Progenitor cell of endocrine pancreas (in vitro differentiated cells): ENCODE data around the gene C2orf72. TPM values are rescaled to one million over a fixed set of nuclear protein-coding genes. Genes with fewer than 3 reads are reported as not detected.

ENCODE experiments used
- DNase-seq: peaks from one replicate; pipeline ENCODE4 v3.0.0; 2021; ENCODE audit warnings: low spot score; ENCODE audit not compliant: unreplicated experiment
- H3K27ac Mint-ChIP-seq: 2 replicates; pipeline ENCODE4 v1.8.0; 2021; ENCODE audit warnings: mild to moderate bottlenecking, moderate library complexity, mixed read lengths
- H3K27me3 Mint-ChIP-seq: 2 replicates; pipeline ENCODE4 v1.8.0; 2021; ENCODE audit warnings: mixed read lengths
- H3K36me3 Mint-ChIP-seq: 2 replicates; pipeline ENCODE4 v1.8.0; 2022; ENCODE audit warnings: mixed read lengths; ENCODE audit not compliant: insufficient read depth
- H3K4me1 Mint-ChIP-seq: 2 replicates; pipeline ENCODE4 v1.8.0; 2021; ENCODE audit warnings: low read depth, mixed read lengths
- H3K4me3 Mint-ChIP-seq: 2 replicates; pipeline ENCODE4 v1.8.0; 2021; ENCODE audit warnings: low read depth, mild to moderate bottlenecking, moderate library complexity, mixed read lengths
- H3K9me3 Mint-ChIP-seq: 2 replicates; pipeline ENCODE4 v1.8.0; 2021; ENCODE audit warnings: low read depth, mixed read lengths
- CTCF ChIP-seq: fragments of 200-600 bp; sonication (generic); IDR thresholded peaks from one replicate; pipeline ENCODE4 v1.5.0; 2021; ENCODE audit warnings: antibody characterized with exemption, mild to moderate bottlenecking; ENCODE audit not compliant: unreplicated experiment
- total RNA-seq: library from RNA; stranded (reverse); gene quantifications from 2 replicates; pipeline ENCODE4 v1.2.1, GENCODE V29; 2021

Gene C2orf72
- total RNA-seq, 1 donor from 2014 or later: 11.1 TPM

DNA sequence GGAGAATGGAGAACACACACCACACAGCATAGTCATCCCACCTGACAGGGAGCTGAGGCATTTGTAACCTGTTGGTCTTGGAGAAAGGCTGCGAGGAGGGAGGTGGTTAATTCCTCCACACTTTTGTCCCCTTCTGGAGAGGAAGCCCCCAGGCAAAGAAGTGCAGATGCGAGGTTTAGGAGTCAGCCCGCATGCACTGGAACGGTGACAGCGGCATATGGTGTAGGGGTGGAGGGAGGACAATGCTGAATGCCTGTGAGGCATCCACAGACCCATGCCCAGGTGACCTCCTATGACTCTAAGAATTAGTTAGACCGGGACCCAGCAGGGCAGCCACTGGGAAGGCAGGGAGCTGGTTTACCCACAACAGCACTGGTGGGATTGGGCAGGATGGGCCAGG, 29.2 kb upstream of the C2orf72 start:
- peaks cover 11% of the 10 kb centered on the region for H3K27me3 Mint-ChIP-seq
- no peak overlapping the region for H3K27ac Mint-ChIP-seq
- no peak overlapping the region for H3K4me3 Mint-ChIP-seq
- TF ChIP-seq CTCF: no peak
- DNase-seq: no peak
- H3K36me3 Mint-ChIP-seq: peaks cover 2% of the 10 kb centered on the region
- peaks cover 13% of the 10 kb centered on the region for H3K4me1 Mint-ChIP-seq
- peaks cover 10% of the 10 kb centered on the region for H3K9me3 Mint-ChIP-seq

DNA sequence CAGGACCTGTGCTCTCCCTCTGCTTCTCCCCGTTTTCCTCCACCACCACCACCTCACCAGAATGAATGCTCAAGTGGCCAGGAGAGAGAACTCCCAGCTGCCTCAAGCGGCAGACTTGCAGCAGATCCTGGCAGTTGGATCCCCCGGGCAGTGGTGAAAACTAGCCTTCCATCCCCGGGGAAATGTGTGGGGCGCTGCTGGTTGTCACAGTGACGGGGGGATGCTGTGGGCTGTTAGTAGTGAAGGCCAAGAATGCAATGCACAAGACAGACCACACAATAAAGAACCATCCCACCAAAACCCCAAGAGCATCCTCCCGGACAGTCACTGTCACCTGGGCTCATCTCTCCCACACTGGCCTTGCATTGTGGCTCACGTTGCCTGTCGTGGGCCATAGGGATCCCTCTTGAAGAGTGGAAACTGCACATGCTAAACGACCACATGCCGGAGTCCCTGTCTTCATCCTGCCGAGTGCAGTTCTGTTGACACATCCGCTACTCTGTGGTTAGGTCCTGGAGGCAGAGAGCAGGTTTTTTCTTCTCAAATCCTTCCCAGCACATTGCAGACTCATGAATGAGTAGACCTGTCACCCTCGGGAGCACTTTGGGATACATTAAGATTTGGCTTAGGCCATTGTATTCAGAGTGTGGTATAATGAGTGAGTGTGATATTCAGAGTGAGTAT, 27.9 kb upstream of the C2orf72 start:
- DNase-seq: no peak

DNA sequence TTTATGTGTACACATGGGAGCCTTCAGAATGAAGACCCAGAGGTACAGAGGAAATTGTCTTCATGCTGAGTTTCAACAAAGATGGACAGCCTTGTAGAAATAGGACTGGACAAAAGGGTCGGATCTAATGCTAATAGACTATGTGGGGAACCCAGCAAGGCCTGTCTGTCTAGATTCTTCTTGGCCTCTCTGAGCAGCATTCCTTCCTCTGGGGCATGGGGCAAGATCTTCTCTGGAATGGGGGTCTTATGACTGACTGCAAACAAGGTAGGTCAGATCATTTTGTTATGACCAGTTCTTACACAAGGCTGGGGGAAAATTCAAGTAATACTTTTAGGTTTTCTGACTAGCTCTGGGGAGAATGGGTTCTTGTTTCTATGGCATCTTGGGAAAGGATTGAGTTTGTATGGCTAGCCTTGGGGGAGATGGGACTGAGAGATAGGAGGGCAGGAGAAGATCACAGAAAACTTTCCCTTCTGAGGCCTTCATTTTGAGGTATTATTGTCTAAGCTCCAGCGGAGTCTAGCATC, 27.1 kb upstream of the C2orf72 start:
- peaks cover 13% of the 10 kb centered on the region for H3K4me1 Mint-ChIP-seq
- H3K9me3 Mint-ChIP-seq: peaks cover 4% of the 10 kb centered on the region
- H3K27me3 Mint-ChIP-seq: peaks cover 10% of the 10 kb centered on the region
- H3K36me3 Mint-ChIP-seq: peaks cover 2% of the 10 kb centered on the region
- H3K4me3 Mint-ChIP-seq: no peak overlapping the region
- no peak overlapping the region for H3K27ac Mint-ChIP-seq
- TF ChIP-seq CTCF: no peak
- DNase-seq: no peak

More for the DNA sequence above, 27.9 kb upstream of the C2orf72 start:
- H3K27ac Mint-ChIP-seq: no peak overlapping the region
- peaks cover 13% of the 10 kb centered on the region for H3K4me1 Mint-ChIP-seq
- H3K4me3 Mint-ChIP-seq: no peak overlapping the region
- no peak for TF ChIP-seq CTCF
- peaks cover 10% of the 10 kb centered on the region for H3K9me3 Mint-ChIP-seq
- H3K36me3 Mint-ChIP-seq: peaks cover 2% of the 10 kb centered on the region
- H3K27me3 Mint-ChIP-seq: peaks cover 10% of the 10 kb centered on the region

DNA sequence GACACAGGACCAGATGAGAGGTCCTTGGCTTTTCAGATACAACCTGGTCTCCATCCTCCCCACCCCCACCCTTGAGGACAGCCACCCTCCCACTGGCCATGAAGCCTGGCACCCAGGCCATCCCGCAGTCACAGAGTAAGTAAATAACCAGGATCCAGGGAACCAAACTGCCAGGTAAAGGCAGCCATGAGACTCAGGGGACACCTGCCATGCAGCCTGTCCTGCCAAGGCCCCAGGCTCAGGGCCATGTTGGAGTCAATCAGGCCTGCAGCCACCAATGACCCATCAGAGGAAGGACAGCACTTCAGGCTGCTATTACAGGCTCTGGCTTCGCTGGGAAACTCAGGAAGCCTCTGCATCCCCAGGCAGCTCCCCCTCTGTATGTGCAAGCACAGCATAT, 25.8 kb upstream of the C2orf72 start:
- Mint-ChIP-seq H3K9me3 (no peaks in the 10 kb centered on the region), H3K4me3 (no peak overlapping the region), H3K27ac (no peak overlapping the region), H3K27me3 (peaks cover 10% of the 10 kb centered on the region), H3K36me3 (no peaks in the 10 kb centered on the region), H3K4me1 (peaks cover 13% of the 10 kb centered on the region)
- TF ChIP-seq CTCF: no peak
- DNase-seq: no peak

GRCh38 chr2:231012463-231012862, 24.9 kb upstream of the C2orf72 start:
- DNase-seq: no peak
- Mint-ChIP-seq H3K27ac (no peak overlapping the region), H3K4me3 (no peak overlapping the region), H3K27me3 (peaks cover 10% of the 10 kb centered on the region), H3K9me3 (no peaks in the 10 kb centered on the region), H3K4me1 (peaks cover 7% of the 10 kb centered on the region), H3K36me3 (no peaks in the 10 kb centered on the region)
- no peak for TF ChIP-seq CTCF
